WTC11 (cell line): Measurements from ENCODE around the gene TJAP1. TPM values are rescaled to one million over a fixed set of nuclear protein-coding genes. Genes with fewer than 3 reads are reported as not detected.
"Not testable (repeated sequence)": the region's sequence is repeated elsewhere in the genome, so short reads cannot be mapped to it uniquely, and the experiment has no call there.

Source experiments
- ATAC-seq: fragments of 200-7000 bp; cut with Tn5 transposase; 2 replicates; pipeline ENCODE4 v1.10.0; 2021; ENCODE audit warnings: mild to moderate bottlenecking, moderate library complexity
- CTCF ChIA-PET: fragments of 300-600 bp; sonication (Branson Sonifier 250); formaldehyde crosslinking; loops from one replicate; lab custom pipeline; 2021; ENCODE audit warnings: antibody characterized with exemption; lab: Charles Lee
- POLR2A ChIA-PET: fragments of 350-600 bp; sonication (Branson Sonifier 250); formaldehyde crosslinking; loops from one replicate; lab custom pipeline; 2021; ENCODE audit warnings: antibody characterized with exemption; lab: Charles Lee
- DNase-seq: peaks from one replicate; pipeline ENCODE4 v3.0.0; 2021; ENCODE audit warnings: low spot score
- H3K27ac Mint-ChIP-seq: 2 replicates; pipeline ENCODE4 v1.8.0; 2021; ENCODE audit warnings: mixed read lengths
- H3K27me3 Mint-ChIP-seq: 2 replicates; pipeline ENCODE4 v1.8.0; 2021; ENCODE audit warnings: low read depth, mild to moderate bottlenecking, moderate library complexity, mixed read lengths
- H3K36me3 Mint-ChIP-seq: 2 replicates; pipeline ENCODE4 v1.8.0; 2021; ENCODE audit warnings: mixed read lengths
- H3K4me1 Mint-ChIP-seq: 2 replicates; pipeline ENCODE4 v1.8.0; 2022; ENCODE audit warnings: mixed read lengths
- H3K4me3 Mint-ChIP-seq: 2 replicates; pipeline ENCODE4 v1.8.0; 2021; ENCODE audit warnings: mild to moderate bottlenecking, moderate library complexity, mixed read lengths
- H3K9me3 Mint-ChIP-seq: 2 replicates; pipeline ENCODE4 v1.8.0; 2021; ENCODE audit warnings: mixed read lengths
- ATF2 ChIP-seq: sonication (generic); formaldehyde crosslinking; IDR thresholded peaks from 2 replicates; pipeline ENCODE4 v1.8.1; 2022; ENCODE audit warnings: low read depth, missing genetic modification reagents, borderline replicate concordance
- ATF3 ChIP-seq: sonication (generic); formaldehyde crosslinking; conservative IDR thresholded peaks from 2 replicates; pipeline ENCODE4 v1.8.1; 2022; ENCODE audit warnings: mild to moderate bottlenecking, missing genetic modification reagents
- E2F5 ChIP-seq: sonication (generic); formaldehyde crosslinking; IDR thresholded peaks from 2 replicates; pipeline ENCODE4 v1.8.1; 2022; ENCODE audit warnings: mild to moderate bottlenecking, moderate library complexity, missing genetic modification reagents
- EMX1 ChIP-seq: fragments of 250-450 bp; sonication (Bioruptor Pico); IDR thresholded peaks from 2 replicates; pipeline ENCODE4 v1.8.0; 2021; ENCODE audit warnings: mild to moderate bottlenecking
- FOXK1 ChIP-seq: sonication (generic); formaldehyde crosslinking; IDR thresholded peaks from 2 replicates; pipeline ENCODE4 v1.8.0; 2022; ENCODE audit warnings: mild to moderate bottlenecking, moderate library complexity, missing genetic modification reagents
- FOXP4 ChIP-seq: sonication (generic); formaldehyde crosslinking; IDR thresholded peaks from 2 replicates; pipeline ENCODE4 v1.8.0; 2022; ENCODE audit warnings: mild to moderate bottlenecking, missing genetic modification reagents
- MLX ChIP-seq: sonication (generic); formaldehyde crosslinking; IDR thresholded peaks from 2 replicates; pipeline ENCODE4 v1.8.1; 2023; ENCODE audit warnings: mild to moderate bottlenecking, missing genetic modification reagents, moderate library complexity
- OVOL2 ChIP-seq: fragments of 250-450 bp; sonication (Bioruptor Pico); IDR thresholded peaks from 2 replicates; pipeline ENCODE4 v1.9.0; 2021; ENCODE audit warnings: mild to moderate bottlenecking, borderline replicate concordance
- PRDM15 ChIP-seq: sonication (generic); formaldehyde crosslinking; IDR thresholded peaks from 2 replicates; pipeline ENCODE4 v1.8.0; 2022; ENCODE audit warnings: missing genetic modification reagents
- PREB ChIP-seq: sonication (generic); formaldehyde crosslinking; IDR thresholded peaks from 2 replicates; pipeline ENCODE4 v1.8.1; 2022; ENCODE audit warnings: mild to moderate bottlenecking, missing genetic modification reagents, moderate library complexity, borderline replicate concordance
- TEAD1 ChIP-seq: sonication (generic); formaldehyde crosslinking; IDR thresholded peaks from 2 replicates; pipeline ENCODE4 v1.8.0; 2022; ENCODE audit warnings: mild to moderate bottlenecking, missing genetic modification reagents
- TEAD4 ChIP-seq: sonication (generic); formaldehyde crosslinking; IDR thresholded peaks from 2 replicates; pipeline ENCODE4 v1.8.0; 2022; ENCODE audit warnings: mild to moderate bottlenecking, missing genetic modification reagents
- TP53 ChIP-seq: sonication (generic); formaldehyde crosslinking; IDR thresholded peaks from 2 replicates; pipeline ENCODE4 v1.8.1; 2023; ENCODE audit warnings: mild to moderate bottlenecking, missing genetic modification reagents
- ZNF121 ChIP-seq: sonication (generic); formaldehyde crosslinking; IDR thresholded peaks from 2 replicates; pipeline ENCODE4 v1.8.0; 2023; ENCODE audit warnings: missing genetic modification reagents
- ZNF219 ChIP-seq: sonication (generic); formaldehyde crosslinking; IDR thresholded peaks from 2 replicates; pipeline ENCODE4 v1.8.0; 2023; ENCODE audit warnings: missing genetic modification reagents, mild to moderate bottlenecking, borderline replicate concordance
- ZNF416 ChIP-seq: fragments of 250-450 bp; sonication (Bioruptor Pico); IDR thresholded peaks from 2 replicates; pipeline ENCODE4 v1.9.0; 2021; ENCODE audit warnings: mild to moderate bottlenecking, inconsistent platforms
- total RNA-seq: library from RNA; stranded (reverse); gene quantifications from 3 replicates; pipeline ENCODE4 v1.2.3, GENCODE V29; 2021

TJAP1 gene
- total RNA-seq, 1 experiment from 2014 or later = 40.4 TPM

- no peak overlapping the region for H3K4me3 Mint-ChIP-seq
- no peaks in the 10 kb centered on the region for H3K9me3 Mint-ChIP-seq
- H3K36me3 Mint-ChIP-seq = peaks cover 67% of the 10 kb centered on the region
- no peak overlapping the region for H3K27ac Mint-ChIP-seq
- no peaks in the 10 kb centered on the region for H3K4me1 Mint-ChIP-seq
- TF ChIP-seq TEAD1 (CRISPR knock-in tag) (no peak), EMX1 (no peak), MLX (CRISPR knock-in tag) (no peak), FOXP4 (no peak), PREB (CRISPR knock-in tag) (no peak), ZNF416 (no peak), PRDM15 (no peak)
- TF ChIP-seq, all 79 proteins: peak for 0
- no peaks in the 10 kb centered on the region for H3K27me3 Mint-ChIP-seq
- CTCF ChIA-PET = no interaction called here
- DNase-seq (no peak), ATAC-seq (no peak)
- POLR2A ChIA-PET = interaction anchor here (0.6 to 1.1 kb wide), 2 partner anchors 15 to 70 kb away, joined by 3 to 4 read pairs; partner anchors contain the start of genes POLR1C and YIPF3
These were observed 54.8 kb downstream of the TJAP1 start for GRCh38 chr6:43532201-43532600.

- H3K4me3 Mint-ChIP-seq, H3K27ac Mint-ChIP-seq, POLR2A ChIA-PET, CTCF ChIA-PET, H3K27me3 Mint-ChIP-seq, DNase-seq, ATAC-seq, H3K9me3 Mint-ChIP-seq, H3K4me1 Mint-ChIP-seq: not testable (repeated sequence)
- H3K36me3 Mint-ChIP-seq = peaks cover 56% of the 10 kb centered on the region
These were observed 61.6 kb downstream of the TJAP1 start for GRCh38 chr6:43538986-43539385.

- H3K27ac Mint-ChIP-seq, H3K27me3 Mint-ChIP-seq, POLR2A ChIA-PET, CTCF ChIA-PET, ATAC-seq, DNase-seq, H3K4me1 Mint-ChIP-seq, H3K9me3 Mint-ChIP-seq, H3K4me3 Mint-ChIP-seq: not testable (repeated sequence)
- H3K36me3 Mint-ChIP-seq = peaks cover 57% of the 10 kb centered on the region
These were observed 62.0 kb downstream of the TJAP1 start for GRCh38 chr6:43539409-43539808.

GRCh38 chr6:43540507-43540906 is 63.1 kb downstream of the TJAP1 start:
- no peak for ATAC-seq
- Mint-ChIP-seq H3K27me3 (no peaks in the 10 kb centered on the region), H3K9me3 (no peaks in the 10 kb centered on the region), H3K36me3 (peaks cover 63% of the 10 kb centered on the region), H3K4me1 (no peaks in the 10 kb centered on the region), H3K4me3 (no peak overlapping the region), H3K27ac (no peak overlapping the region)
- DNase-seq = no peak
- ChIA-PET POLR2A (no interaction called here), CTCF (no interaction called here)
- TF ChIP-seq FOXK1 (CRISPR knock-in tag) (no peak), ATF3 (CRISPR knock-in tag) (no peak), E2F5 (CRISPR knock-in tag) (no peak), OVOL2 (CRISPR knock-in tag) (no peak), TEAD4 (CRISPR knock-in tag) (no peak), ZNF121 (CRISPR knock-in tag) (peak; percentile 53; the same call in 1 of the 2 replicates), ZNF219 (CRISPR knock-in tag) (no peak), TP53 (CRISPR knock-in tag) (no peak), ATF2 (CRISPR knock-in tag) (no peak)
